Stimulated activated CD4-positive, alpha-beta T cell treated with anti-CD3 and anti-CD28 coated beads, Interleukin-4, amount 100 ng/mL, for 4 hours (primary cell): ENCODE data around the gene IL36G.

Experiments
- DNase-seq, 2 experiments: peaks; one replicate each; pipeline ENCODE4 v3.0.0-alpha.2; 2020

The IL36G gene

GRCh38 chr2:112973156-112973555 lies 4.7 kb upstream of the IL36G start:
- no peak for DNase-seq

GRCh38 chr2:112979731-112980130 lies 1.9 kb downstream of the IL36G start:
- no peak for DNase-seq

- DNase-seq = no peak
Observed at GRCh38 chr2:112980537-112980936, 2.7 kb downstream of the IL36G start.

- no peak for DNase-seq
Observed at GRCh38 chr2:112985090-112985489, 7.3 kb downstream of the IL36G start.

- DNase-seq = no peak
Observed at GRCh38 chr2:112989611-112990010, 11.8 kb downstream of the IL36G start.

- no peak for DNase-seq
Observed at GRCh38 chr2:112993831-112994230, 16.0 kb downstream of the IL36G start.

- no peak for DNase-seq
Observed at GRCh38 chr2:112994648-112995047, 16.8 kb downstream of the IL36G start.

GRCh38 chr2:112995346-112995920 lies 17.6 kb downstream of the IL36G start:
- DNase-seq = peak; percentile 8 to 14

GRCh38 chr2:112996635-112997034 lies 18.8 kb downstream of the IL36G start:
- DNase-seq = peak; percentile 20 to 66

GRCh38 chr2:112997151-112997550 lies 19.3 kb downstream of the IL36G start:
- no peak for DNase-seq

- no peak for DNase-seq
Observed at GRCh38 chr2:113000436-113000835, 22.6 kb downstream of the IL36G start.

GRCh38 chr2:113002677-113003076 lies 24.9 kb downstream of the IL36G start:
- no peak for DNase-seq

GRCh38 chr2:113005030-113005509 lies 27.3 kb downstream of the IL36G start, which contains the start of gene IL36A:
Gene IL36A, plus strand, starts transcription at chr2:113005459. Its CDS starts 413 bp downstream, at chr2:113005872.
- DNase-seq = no peak

GRCh38 chr2:113007250-113007649 lies 29.4 kb downstream of the IL36G start:
- no peak for DNase-seq

- no peak for DNase-seq
Observed at GRCh38 chr2:113009622-113010021, 31.8 kb downstream of the IL36G start.

GRCh38 chr2:113010088-113010487 lies 32.3 kb downstream of the IL36G start:
- no peak for DNase-seq

GRCh38 chr2:113011108-113011507 lies 33.3 kb downstream of the IL36G start:
- no peak for DNase-seq

- DNase-seq = no peak
Observed at GRCh38 chr2:113012436-113013335, 34.9 kb downstream of the IL36G start.

- DNase-seq = no peak
Observed at GRCh38 chr2:113013336-113013661, 35.5 kb downstream of the IL36G start.

- DNase-seq = no peak
Observed at GRCh38 chr2:113014067-113014466, 36.3 kb downstream of the IL36G start.

GRCh38 chr2:113015042-113015441 lies 37.2 kb downstream of the IL36G start:
- DNase-seq = no peak

GRCh38 chr2:113015655-113016054 lies 37.8 kb downstream of the IL36G start:
- no peak for DNase-seq

- DNase-seq = no peak
Observed at GRCh38 chr2:113018509-113018908, 40.7 kb downstream of the IL36G start.

GRCh38 chr2:113021312-113021711 lies 43.5 kb downstream of the IL36G start:
- DNase-seq = no peak
